GM12801 (cell line): ENCODE results near the gene CYSRT1.

Experiments
- TF ChIP-seq, protein P1 (sequence below): IDR thresholded peaks from one replicate; pipeline ENCODE4 v1.5.1; 2011; ENCODE audit warnings: control low read depth; ENCODE audit not compliant: insufficient read length; ENCODE audit errors: extremely low read depth

The CYSRT1 gene

DNA sequence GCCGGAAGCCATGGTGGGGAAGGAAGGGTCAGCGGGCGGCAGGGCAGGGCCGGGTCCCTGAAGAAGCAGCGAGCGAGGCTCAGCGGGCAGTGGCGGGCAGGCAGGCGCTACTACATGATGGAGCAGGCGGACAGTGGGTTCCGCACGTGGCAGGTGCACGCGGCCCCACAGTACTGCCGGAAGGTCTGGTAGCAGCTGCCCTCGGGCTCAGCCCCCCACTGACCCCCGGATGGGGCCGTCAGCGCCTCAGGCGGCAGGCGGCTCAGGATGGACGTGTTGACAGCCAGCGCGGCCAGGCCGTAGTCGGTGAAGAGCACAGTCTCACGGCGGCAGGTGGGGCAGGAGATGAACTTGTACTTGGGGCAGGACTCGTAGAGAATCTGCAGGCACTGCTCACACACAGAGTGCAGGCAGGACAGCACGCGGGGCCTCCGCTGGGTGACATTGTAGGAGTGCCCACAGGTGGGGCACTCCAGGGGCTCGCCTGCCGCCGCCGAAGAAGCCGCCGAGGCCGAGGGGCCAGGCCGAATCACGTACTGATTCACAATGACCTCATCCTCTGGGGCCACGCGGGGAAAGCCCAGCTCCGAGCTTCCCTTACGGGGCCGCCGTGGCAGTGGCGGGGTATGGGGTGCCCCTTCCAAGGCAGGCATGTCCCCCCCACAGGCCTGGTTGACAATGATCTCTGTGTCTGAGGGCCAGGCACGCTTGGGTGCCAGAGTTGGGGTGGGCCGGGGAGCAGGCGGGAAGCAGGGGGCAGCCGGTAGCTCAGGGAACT, 4.5 kb upstream of the CYSRT1 start:
- TF ChIP-seq, protein P1, sequence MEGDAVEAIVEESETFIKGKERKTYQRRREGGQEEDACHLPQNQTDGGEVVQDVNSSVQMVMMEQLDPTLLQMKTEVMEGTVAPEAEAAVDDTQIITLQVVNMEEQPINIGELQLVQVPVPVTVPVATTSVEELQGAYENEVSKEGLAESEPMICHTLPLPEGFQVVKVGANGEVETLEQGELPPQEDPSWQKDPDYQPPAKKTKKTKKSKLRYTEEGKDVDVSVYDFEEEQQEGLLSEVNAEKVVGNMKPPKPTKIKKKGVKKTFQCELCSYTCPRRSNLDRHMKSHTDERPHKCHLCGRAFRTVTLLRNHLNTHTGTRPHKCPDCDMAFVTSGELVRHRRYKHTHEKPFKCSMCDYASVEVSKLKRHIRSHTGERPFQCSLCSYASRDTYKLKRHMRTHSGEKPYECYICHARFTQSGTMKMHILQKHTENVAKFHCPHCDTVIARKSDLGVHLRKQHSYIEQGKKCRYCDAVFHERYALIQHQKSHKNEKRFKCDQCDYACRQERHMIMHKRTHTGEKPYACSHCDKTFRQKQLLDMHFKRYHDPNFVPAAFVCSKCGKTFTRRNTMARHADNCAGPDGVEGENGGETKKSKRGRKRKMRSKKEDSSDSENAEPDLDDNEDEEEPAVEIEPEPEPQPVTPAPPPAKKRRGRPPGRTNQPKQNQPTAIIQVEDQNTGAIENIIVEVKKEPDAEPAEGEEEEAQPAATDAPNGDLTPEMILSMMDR, result no peak

DNA sequence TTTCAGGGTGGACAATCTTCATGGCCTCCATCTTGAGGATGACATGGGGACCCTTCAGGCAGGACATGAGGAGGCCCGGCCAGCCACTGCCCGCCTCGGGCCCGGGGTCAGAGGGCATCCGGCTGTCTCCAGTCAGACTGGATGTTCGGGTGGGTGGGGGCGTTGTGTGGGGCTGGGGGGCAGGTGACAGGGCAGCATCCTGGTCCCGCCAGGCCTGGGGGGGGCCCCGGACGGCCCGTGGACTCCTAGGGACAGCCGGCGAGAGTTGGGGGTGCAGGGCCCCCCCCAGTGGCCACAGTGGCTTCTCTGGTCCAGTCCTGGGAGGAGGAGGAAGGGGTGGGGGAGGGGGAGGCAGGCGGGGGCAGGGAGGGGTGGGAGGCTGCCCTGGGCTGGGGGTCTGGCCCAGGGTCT, 3.9 kb upstream of the CYSRT1 start:
- TF ChIP-seq, protein P1, result no peak

DNA sequence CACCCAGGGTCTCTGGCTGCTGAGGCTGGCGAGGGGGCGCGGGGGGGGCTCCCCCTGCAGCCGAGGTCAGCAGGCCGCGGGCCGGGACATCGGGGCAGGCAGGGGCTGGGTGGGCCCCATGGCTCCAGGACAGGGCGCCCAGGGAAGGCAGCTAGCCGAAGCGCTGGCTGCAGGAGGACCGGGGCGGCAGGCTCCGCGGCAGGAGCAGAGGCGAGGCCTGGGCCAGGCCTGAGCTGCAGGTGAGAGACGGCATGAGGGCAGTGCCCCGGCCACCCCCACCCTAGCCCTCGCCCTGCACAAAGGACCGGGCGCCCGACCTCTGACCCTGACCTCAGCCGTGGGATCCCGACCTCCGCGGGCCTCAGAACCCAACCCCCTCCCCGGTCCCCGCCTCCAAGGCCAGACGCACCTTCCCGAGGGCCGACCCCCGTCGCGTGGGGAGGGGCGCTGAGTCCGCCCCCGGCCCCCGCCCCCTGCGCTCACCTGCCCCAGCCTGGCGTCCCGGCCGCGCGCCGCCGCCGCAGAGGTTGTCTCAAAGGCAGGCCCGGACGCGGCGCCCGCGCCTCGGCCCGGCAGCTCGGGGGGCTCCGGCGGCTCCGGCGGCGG, 3.4 kb upstream of the CYSRT1 start:
- TF ChIP-seq, protein P1, result no peak

DNA sequence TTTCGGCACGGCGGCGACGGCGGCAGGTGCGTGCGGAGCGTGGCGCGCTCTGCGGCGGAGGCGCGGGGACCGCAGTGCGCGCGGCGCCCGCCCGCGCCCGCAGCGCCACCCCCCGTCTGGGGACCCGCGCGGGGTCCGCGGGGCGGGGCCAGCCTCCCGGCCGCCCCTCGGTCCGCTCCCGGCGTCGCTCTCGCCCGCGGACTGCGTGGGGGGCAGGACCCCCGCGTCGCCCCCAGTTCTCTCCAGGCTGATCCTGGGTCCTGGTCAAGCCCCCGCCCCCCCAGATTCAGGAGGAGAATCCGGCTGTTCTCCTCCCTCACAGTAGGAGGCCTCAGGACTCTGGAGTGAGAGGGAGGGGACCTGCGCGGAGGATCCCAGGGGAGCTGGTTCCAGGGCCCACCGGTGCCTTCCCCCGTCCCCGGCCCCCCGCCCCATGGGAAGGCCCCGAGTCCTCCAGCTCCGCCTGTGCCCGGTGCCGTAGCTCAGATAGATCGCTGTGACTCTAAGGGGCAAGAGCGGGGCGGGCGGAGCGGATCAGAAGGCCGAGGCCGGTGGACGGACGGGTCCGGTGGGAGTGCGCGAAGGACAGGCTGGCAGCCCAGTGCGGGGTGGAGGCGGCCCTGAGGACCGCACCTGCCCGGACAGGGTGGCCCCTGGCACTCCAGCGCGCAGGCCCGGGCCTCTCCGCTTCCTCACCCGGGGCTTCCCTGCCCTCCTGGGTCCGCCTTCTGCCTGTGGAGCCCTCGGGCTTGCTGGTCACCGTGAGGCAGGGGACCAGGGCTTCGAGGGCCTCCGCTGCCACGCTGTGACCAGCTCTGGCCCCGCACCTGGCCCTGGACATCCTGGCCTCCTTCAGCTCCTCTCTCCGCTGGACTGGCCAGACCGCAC, 2.5 kb upstream of the CYSRT1 start, which contains the start of gene RNF208:
Gene RNF208 (minus strand): TSS at position 51 of the 888 bp plus-strand sequence. CDS start 1,028 bp downstream, outside the sequence.
- TF ChIP-seq, protein P1, result no peak

DNA sequence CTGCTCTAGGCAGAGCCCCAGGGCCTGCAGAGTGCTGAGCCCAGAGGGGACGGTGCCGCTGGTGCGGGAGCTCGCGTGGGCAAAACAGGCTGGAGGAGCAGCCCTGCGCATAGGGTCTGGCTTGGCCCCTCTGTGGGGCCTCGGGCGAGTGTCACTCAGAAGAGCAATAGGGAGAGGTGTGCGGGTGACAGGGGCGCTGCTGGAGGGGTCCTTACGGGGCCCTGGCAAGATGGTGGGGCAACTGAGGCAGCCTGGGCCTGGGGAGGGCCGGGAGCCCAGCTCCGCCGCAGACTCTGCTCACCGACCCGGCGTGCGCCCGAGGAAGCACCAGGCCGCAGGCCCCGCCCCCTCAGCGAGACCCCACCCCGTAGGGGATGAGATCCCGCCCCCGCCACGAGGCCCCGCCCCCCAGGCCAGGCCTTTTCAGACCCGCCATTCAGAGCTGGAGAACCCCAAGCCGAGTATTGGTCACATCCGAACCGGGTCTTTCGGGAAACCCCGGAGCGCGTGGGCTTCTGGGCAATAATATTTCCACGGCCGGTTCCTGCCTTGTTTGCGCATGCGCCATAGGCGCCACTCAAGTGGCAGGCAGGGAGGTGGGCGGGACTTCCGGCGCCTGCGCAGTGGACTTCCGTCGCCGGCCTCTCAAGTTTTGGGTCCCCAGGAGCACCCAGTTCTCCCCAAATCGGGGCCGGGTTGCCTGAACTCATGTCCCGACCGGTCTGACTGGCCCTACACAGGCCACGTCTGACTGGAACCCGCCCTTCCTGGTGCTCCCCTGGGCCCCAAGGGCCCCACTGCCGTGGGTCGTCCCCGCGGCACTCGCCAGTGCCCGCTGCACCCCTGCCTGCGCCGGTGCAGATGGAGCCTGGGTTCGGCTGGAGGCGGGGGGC, 1.6 kb upstream of the CYSRT1 start:
- TF ChIP-seq, protein P1, result no peak

DNA sequence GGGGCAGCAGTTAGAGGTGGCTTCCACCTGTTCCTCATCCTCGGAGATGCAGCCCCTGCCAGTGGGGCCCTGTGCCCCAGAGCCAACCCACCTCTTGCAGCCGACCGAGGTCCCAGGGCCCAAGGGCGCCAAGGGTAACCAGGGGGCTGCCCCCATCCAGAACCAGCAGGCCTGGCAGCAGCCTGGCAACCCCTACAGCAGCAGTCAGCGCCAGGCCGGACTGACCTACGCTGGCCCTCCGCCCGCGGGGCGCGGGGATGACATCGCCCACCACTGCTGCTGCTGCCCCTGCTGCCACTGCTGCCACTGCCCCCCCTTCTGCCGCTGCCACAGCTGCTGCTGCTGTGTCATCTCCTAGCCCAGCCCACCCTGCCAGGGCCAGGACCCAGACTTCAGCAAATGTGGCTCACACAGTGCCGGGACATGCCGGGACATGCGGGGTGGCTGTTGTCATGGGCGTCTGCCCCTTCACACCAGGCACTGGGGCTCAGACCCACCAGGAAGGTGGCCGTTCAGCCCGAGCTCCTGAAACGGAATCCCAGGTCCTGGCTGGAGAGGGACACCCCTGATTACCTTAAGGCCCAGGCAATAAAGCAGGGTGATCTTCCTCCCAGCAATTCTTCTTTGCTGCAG, 841 bp downstream of the CYSRT1 start:
- TF ChIP-seq, protein P1, result no peak
